Activated T-helper 2 cell treated with anti-CD3 and anti-CD28 coated beads, Interferon-gamma antibody, Interleukin-2, Interleukin-4, amounts not matched to agents 10 μg/mL and 5 μg/mL and 100 μg/mL, durations not matched to agents 14 hours and 24 hours and 36 hours (primary cell): ENCODE data around the gene TAAR1. TPM values are rescaled to one million over a fixed set of nuclear protein-coding genes. Genes with fewer than 3 reads are reported as not detected.
A peak's percentile ranks its signal among the peaks of the same experiment; 100 is the strongest.
"Not testable (repeated sequence)": the region's sequence is repeated elsewhere in the genome, so short reads cannot be mapped to it uniquely, and the experiment has no call there.

Source experiments
- DNase-seq: peaks from one replicate; pipeline ENCODE4 v3.0.0; 2021; ENCODE audit warnings: low spot score
- H3K27ac Mint-ChIP-seq: one replicate; pipeline ENCODE4 v1.8.0; 2021; ENCODE audit warnings: mixed read lengths
- H3K27me3 Mint-ChIP-seq: one replicate; pipeline ENCODE4 v1.8.0; 2021; ENCODE audit warnings: low read depth, mixed read lengths
- H3K36me3 Mint-ChIP-seq: one replicate; pipeline ENCODE4 v1.8.0; 2021; ENCODE audit warnings: low read depth, mixed read lengths
- H3K4me1 Mint-ChIP-seq: one replicate; pipeline ENCODE4 v1.8.0; 2021; ENCODE audit warnings: low read depth, mixed read lengths
- H3K4me3 Mint-ChIP-seq: one replicate; pipeline ENCODE4 v1.8.0; 2021; ENCODE audit warnings: low read depth, mild to moderate bottlenecking, moderate library complexity, mixed read lengths
- H3K9me3 Mint-ChIP-seq: one replicate; pipeline ENCODE4 v1.8.0; 2021; ENCODE audit warnings: mixed read lengths
- intact Hi-C: fragments of 100-400 bp; cut with micrococcal nuclease; formaldehyde crosslinking; loops from one replicate; pipeline ENCODE4 v1.15.1; 2023
- total RNA-seq: library from RNA; stranded (reverse); gene quantifications from 2 replicates; pipeline ENCODE4 v1.2.3, GENCODE V29; 2022

Gene TAAR1
- total RNA-seq, 1 donor from 2014 or later: not detected

DNA sequence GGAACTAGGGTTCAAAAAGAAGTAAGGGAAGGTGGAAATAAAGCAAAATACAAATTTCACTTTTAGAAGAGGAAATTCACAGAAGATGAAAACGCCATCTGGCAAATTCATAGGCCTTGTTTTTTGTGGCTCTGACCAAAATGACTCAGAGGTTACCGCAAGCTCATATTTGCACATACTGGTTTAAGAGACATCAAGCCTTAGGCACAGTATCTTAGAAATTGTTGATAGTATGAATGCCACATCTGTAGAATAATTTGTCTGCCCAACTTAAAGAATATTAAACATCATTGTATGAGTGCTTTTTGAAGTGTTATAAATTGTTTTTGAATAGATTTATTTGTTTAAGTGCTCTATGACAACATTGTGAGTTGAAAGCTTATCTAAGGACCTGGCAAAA is 10.6 kb downstream of the TAAR1 start:
- H3K9me3 Mint-ChIP-seq: no peaks in the 10 kb centered on the region
- intact Hi-C loops: no loop called here
- DNase-seq: no peak
- peaks cover 5% of the 10 kb centered on the region for H3K4me1 Mint-ChIP-seq
- peaks cover 21% of the 10 kb centered on the region for H3K27me3 Mint-ChIP-seq
- H3K36me3 Mint-ChIP-seq: no peaks in the 10 kb centered on the region
- H3K27ac Mint-ChIP-seq: no peak overlapping the region
- H3K4me3 Mint-ChIP-seq: no peak overlapping the region

DNA sequence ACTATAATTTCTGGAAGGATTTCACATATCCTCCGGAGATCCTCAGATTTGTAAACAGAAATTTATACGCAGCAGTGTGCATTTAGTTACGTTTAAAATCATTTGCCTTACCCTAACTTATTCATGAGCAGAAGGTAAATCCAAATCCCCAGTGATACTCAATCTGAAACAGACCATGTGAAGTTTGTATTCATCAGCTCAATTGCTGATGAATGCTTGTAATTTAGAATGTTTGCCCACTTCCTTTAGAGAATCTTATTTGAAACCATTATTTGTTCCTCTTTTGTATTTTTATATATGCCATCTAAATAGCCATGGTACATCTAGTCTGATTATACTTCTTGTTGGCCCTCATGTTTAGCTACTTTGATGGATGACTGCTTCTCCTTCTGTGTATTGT is 15.4 kb downstream of the TAAR1 start:
- Mint-ChIP-seq H3K4me3 (no peak overlapping the region), H3K27me3 (peaks cover 31% of the 10 kb centered on the region), H3K36me3 (no peaks in the 10 kb centered on the region), H3K27ac (no peak overlapping the region), H3K4me1 (peaks cover 5% of the 10 kb centered on the region), H3K9me3 (no peaks in the 10 kb centered on the region)
- no peak for DNase-seq
- intact Hi-C loops: no loop called here

DNA sequence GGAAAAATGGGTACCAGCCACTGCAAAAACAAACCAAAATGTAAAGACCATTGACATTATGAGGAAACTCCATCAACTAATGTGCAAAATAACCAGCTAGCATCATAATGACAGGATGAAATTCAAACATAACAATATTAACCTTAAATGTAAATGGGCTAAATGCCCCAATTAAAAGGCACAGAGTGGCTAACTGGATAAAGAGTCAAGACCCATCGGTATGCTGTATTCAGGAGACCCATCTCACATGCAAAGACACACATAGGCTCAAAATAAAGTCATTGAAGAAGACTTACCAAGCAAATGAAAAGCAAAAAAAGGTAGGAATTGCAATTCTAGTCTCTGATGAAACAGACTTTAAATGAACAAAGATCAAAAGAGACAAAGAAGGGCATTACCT is 21.8 kb downstream of the TAAR1 start:
- intact Hi-C loops, H3K4me1 Mint-ChIP-seq, H3K27ac Mint-ChIP-seq, H3K9me3 Mint-ChIP-seq, H3K36me3 Mint-ChIP-seq, H3K4me3 Mint-ChIP-seq, DNase-seq: not testable (repeated sequence)
- peaks cover 32% of the 10 kb centered on the region for H3K27me3 Mint-ChIP-seq

DNA sequence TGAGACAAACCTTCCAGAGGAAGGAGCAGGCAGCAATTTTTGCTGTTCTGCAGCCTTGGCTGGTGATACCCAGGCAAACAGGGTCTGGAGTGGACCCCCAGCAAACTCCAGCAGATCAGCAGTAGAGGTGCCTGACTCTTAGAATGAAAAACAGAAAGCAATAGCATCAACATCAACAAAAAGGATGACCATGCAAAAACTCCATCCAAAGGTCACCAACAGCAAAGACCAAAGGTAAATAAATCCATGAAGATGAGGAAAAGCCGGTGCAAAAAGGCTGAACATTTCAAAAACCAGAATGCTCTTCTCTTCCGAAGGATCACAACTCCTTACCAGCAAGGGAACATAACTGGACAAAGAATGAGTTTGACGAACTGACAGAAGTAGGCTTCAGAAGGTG is 23.1 kb downstream of the TAAR1 start:
- H3K4me1 Mint-ChIP-seq, H3K27ac Mint-ChIP-seq, H3K4me3 Mint-ChIP-seq, H3K9me3 Mint-ChIP-seq, DNase-seq, intact Hi-C loops, H3K36me3 Mint-ChIP-seq: not testable (repeated sequence)
- H3K27me3 Mint-ChIP-seq: peaks cover 32% of the 10 kb centered on the region

DNA sequence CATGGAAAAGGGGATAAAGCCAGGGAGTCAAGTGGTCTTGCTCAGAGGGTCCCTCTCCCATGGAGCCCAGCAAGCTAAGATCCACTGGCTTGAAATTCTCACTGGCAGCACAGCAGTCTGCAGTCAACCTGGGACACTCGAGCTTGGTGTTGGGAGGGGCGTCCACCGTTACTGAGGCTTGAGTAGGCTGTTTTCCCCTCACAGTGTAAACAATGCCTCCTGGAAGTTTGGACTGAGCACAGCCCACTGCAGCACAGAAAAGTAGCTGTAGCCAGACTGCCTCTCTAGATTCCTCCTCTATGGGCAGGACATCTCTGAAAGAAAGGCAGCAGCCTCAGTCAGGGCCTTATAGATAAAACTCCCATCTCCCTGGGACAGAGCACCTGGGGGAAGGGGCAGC is 23.7 kb downstream of the TAAR1 start:
- H3K27ac Mint-ChIP-seq, H3K4me3 Mint-ChIP-seq, H3K36me3 Mint-ChIP-seq, H3K9me3 Mint-ChIP-seq, DNase-seq, H3K4me1 Mint-ChIP-seq, intact Hi-C loops: not testable (repeated sequence)
- H3K27me3 Mint-ChIP-seq: peaks cover 31% of the 10 kb centered on the region

DNA sequence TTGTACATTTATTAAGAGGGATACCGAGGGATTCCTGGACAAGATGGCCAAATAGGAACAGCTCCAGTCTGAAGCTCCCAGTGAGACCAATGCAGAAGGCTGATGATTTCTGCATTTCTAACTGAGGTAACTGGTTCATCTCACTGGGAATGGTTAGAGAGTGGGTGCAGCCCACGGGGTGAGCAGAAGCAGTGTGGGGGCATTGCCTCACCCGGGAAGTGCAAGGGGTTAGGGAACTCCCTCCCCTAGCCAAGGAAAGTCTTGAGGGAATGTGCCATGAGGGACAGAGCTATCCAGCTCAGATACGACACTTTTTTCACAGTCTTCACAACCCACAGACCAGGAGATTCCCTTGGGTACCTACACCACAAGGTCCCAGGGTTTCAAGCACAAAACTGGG is 24.2 kb downstream of the TAAR1 start:
- no peaks in the 10 kb centered on the region for H3K9me3 Mint-ChIP-seq
- intact Hi-C loops: no loop called here
- no peaks in the 10 kb centered on the region for H3K36me3 Mint-ChIP-seq
- no peak for DNase-seq
- no peak overlapping the region for H3K4me3 Mint-ChIP-seq
- peaks cover 29% of the 10 kb centered on the region for H3K27me3 Mint-ChIP-seq
- H3K4me1 Mint-ChIP-seq: no peaks in the 10 kb centered on the region
- H3K27ac Mint-ChIP-seq: no peak overlapping the region

DNA sequence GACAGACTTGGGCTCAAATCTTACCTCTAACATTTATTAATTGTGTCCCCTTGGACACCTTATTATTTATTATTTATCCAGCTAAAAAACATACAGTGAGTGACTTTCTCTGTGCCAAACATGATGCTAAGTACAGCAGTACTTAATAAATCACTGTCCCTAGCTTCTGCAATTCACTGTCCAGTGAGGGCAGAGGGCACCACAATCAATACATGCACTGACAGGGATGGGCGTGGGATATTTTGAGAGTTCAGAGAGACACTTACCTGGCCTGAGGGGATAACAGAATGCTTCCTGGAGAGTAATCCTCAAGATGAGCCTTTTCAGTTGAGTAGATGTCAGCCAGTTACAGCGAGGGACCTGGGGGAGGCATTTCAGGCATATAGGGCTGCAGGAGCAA is 25.6 kb downstream of the TAAR1 start:
- H3K27me3 Mint-ChIP-seq: peaks cover 30% of the 10 kb centered on the region
- H3K27ac Mint-ChIP-seq: no peak overlapping the region
- intact Hi-C loops: no loop called here
- no peak for DNase-seq
- H3K4me1 Mint-ChIP-seq: no peaks in the 10 kb centered on the region
- H3K36me3 Mint-ChIP-seq: no peaks in the 10 kb centered on the region
- no peak overlapping the region for H3K4me3 Mint-ChIP-seq
- peaks cover 2% of the 10 kb centered on the region for H3K9me3 Mint-ChIP-seq

DNA sequence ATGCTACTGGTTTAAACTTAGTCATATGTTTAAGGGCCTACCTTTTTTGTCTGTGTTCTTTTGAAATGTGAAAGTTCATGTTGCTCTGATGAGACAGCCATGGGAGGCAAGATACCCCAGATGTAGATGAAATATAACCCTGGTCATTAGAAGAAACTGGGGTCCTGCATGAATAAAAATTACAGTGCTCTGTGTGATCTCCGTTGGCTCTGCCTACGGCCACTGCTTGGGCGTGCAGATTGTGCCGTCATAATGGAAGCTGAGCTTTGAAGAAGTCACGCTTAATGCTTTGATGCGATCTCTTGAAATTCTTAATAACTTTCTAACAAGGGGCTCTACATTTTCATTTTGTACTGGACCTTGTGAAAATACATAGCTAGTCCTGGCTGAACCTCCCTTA is 34.8 kb downstream of the TAAR1 start, which contains the start of gene TAAR2:
Gene TAAR2 (minus strand): TSS at position 101 of the 400 bp plus-strand sequence. CDS start 0 bp downstream, at position 101.
- DNase-seq: no peak
- no peaks in the 10 kb centered on the region for H3K4me1 Mint-ChIP-seq
- peaks cover 26% of the 10 kb centered on the region for H3K27me3 Mint-ChIP-seq
- H3K9me3 Mint-ChIP-seq: peaks cover 4% of the 10 kb centered on the region
- no peak within 1 kb of the TSS for H3K27ac Mint-ChIP-seq
- intact Hi-C loops: no loop called here
- no peak within 1 kb of the TSS for H3K4me3 Mint-ChIP-seq
- H3K36me3 Mint-ChIP-seq: no peaks in the 10 kb centered on the region

DNA sequence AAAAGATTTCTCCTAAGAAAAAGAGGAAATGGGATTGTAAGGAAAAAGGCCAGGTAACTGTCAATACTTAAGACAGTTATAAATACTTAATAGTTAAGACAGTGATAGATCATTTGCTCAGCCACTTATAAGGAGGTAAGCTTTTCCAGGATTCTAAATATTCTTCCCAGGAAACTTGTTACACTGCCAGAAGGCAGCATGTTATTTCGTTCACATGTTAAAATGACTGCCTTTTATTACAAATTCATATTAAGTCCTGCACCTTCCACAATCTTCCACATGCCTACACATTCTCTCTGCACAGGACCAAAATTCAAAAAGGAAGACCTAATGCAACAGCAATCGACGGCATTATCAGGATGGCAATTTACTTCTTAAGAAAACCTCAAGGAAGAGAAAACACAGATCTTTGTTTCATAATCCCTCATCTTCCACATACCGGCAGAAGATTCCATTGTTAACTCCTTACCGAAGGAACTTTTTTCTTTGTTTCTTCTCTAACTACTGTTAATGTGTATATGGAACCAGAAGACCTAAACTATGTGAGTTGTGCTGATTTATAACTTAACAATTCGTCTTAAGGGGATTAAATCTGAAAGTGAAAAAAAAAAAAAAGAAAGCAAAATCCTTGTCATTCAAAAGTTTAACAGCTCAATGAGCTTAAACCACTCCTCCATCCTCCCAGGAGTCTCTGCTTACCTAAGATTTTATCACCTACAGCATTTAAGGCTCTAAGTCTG is 35.7 kb downstream of the TAAR1 start:
- H3K4me1 Mint-ChIP-seq: no peaks in the 10 kb centered on the region
- H3K9me3 Mint-ChIP-seq: peaks cover under 1% of the 10 kb centered on the region
- H3K36me3 Mint-ChIP-seq: no peaks in the 10 kb centered on the region
- intact Hi-C loops: no loop called here
- DNase-seq: no peak
- peaks cover 27% of the 10 kb centered on the region for H3K27me3 Mint-ChIP-seq
- H3K4me3 Mint-ChIP-seq: no peak overlapping the region
- H3K27ac Mint-ChIP-seq: no peak overlapping the region

DNA sequence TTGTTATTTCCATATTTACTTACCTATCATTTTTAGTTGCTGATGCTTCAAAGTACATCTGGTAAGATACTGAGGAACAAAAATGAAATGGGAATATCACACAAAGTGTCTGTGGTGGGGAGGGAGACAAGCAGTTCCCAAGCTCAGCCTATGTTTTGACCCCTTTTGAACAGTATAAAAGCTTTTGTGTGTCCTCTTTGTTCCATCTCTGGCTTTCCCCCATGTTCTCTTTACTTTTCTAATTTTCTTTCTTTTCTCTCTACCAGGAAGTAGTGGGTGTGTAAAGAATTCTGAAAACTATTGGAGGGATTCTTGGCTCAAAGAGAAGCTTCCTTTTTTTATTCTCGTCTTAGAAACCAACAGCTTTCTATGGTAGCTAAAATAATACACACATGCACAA is 42.3 kb downstream of the TAAR1 start:
- H3K4me3 Mint-ChIP-seq: no peak overlapping the region
- peaks cover 3% of the 10 kb centered on the region for H3K4me1 Mint-ChIP-seq
- intact Hi-C loops: no loop called here
- no peak for DNase-seq
- peaks cover 17% of the 10 kb centered on the region for H3K27me3 Mint-ChIP-seq
- no peaks in the 10 kb centered on the region for H3K36me3 Mint-ChIP-seq
- no peak overlapping the region for H3K27ac Mint-ChIP-seq
- no peaks in the 10 kb centered on the region for H3K9me3 Mint-ChIP-seq

DNA sequence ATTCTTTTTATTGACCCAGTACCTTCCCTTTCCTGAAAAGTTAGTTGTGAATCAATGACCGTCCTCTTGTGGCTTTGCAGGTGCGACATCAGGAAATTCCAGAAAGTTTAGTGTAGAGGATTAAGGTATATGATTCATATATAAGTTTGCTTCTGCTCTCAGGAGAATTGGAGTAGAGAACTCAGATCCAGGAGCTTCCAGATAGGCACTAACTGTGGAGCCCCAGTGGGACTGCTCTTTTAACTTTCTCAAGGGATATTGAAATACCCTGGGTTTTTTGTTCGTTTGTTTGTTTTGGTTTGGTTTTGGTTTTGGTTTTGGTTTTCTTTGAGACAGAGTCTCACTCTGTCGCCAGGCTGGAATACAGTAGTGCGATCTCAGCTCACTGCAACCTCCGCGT is 44.4 kb downstream of the TAAR1 start:
- H3K4me1 Mint-ChIP-seq: peaks cover 3% of the 10 kb centered on the region
- intact Hi-C loops: no loop called here
- H3K9me3 Mint-ChIP-seq: no peaks in the 10 kb centered on the region
- H3K4me3 Mint-ChIP-seq: peak overlapping the region; percentile 28
- DNase-seq: no peak
- H3K36me3 Mint-ChIP-seq: no peaks in the 10 kb centered on the region
- peaks cover 12% of the 10 kb centered on the region for H3K27me3 Mint-ChIP-seq
- H3K27ac Mint-ChIP-seq: no peak overlapping the region

DNA sequence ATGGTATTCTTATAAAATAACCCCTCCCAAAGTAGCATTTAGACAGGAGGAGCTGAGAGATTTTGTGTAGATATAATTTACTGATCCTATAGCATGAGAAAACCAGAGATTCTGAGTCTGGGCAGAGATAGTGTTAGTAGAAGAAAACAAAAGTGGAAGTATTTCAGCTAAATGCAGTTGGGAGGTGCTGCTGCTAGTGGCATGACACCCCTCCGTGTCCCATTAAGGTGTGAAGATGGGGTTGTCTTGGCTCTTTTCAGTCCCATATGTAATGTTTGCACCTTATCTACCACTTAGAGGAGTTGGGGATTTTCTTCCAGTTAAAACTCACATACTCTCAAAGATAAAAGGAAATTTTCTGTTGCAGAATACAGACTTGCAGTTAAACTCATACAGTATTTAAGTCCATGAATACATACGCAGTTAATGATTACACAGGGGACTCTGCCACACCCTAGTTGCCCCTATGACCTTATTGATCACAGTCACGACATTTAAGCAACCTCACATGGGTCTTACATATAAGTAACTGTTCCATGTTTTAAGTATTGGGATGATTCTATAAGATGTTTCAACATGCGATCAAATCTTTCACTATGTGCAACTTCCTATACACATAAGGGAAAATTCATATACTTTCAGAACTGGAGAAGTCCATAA is 46.4 kb downstream of the TAAR1 start:
- H3K9me3 Mint-ChIP-seq: no peaks in the 10 kb centered on the region
- DNase-seq: no peak
- peaks cover 8% of the 10 kb centered on the region for H3K27me3 Mint-ChIP-seq
- no peaks in the 10 kb centered on the region for H3K36me3 Mint-ChIP-seq
- intact Hi-C loops: no loop called here
- H3K4me3 Mint-ChIP-seq: no peak overlapping the region
- H3K27ac Mint-ChIP-seq: no peak overlapping the region
- H3K4me1 Mint-ChIP-seq: peaks cover 3% of the 10 kb centered on the region

DNA sequence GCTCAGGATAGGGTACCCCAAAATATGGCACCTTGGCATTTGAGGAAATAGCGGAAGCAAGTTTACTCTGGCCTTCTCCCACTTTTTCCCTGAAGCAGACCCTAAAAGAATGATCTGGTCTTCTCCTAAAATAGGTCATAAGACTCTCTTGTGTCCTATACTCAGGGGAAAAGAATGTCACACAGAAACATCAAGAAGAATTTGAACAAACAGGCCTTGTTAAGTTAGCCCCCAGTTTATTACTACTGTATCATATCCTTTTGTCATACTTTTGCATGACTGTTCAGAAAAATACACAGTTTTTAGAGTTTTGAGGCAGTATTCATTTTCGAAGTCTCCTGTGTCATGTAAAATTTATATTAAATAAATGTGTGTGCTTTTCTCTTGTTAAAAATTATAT is 47.4 kb downstream of the TAAR1 start:
- H3K27me3 Mint-ChIP-seq: peaks cover 8% of the 10 kb centered on the region

More for the DNA sequence above, 47.4 kb downstream of the TAAR1 start:
- Mint-ChIP-seq H3K4me3 (no peak overlapping the region), H3K27ac (no peak overlapping the region), H3K36me3 (no peaks in the 10 kb centered on the region), H3K4me1 (peaks cover 3% of the 10 kb centered on the region), H3K9me3 (no peaks in the 10 kb centered on the region)
- intact Hi-C loops: no loop called here
- DNase-seq: no peak
